Measurements from ENCODE around the gene USF1. TPM values are rescaled to one million over a fixed set of nuclear protein-coding genes. Genes with fewer than 3 reads are reported as not detected.

Gene USF1
- total RNA-seq, 1 experiment from 2014 or later = 57.9 TPM

- H3K27ac ChIP-seq (ENCODE audit: low read depth, low read length, poor library complexity, severe bottlenecking) = no peak overlapping the region
- CTCF ChIA-PET = no interaction called here
- BruUV-seq (replicated peaks) = no TSS peak
- no peaks in the 10 kb centered on the region for H3K27me3 ChIP-seq (replicated peaks; ENCODE audit: insufficient read depth, low read depth, low read length, poor library complexity)
- intact Hi-C loops (cut with micrococcal nuclease; ENCODE audit: unreplicated experiment) = no loop called here
- no peak for TF ChIP-seq EZH2 (IDR thresholded peaks at IDR 0.05; ENCODE audit: borderline replicate concordance, low read depth, low read length, poor library complexity, severe bottlenecking)
- TF ChIP-seq CTCF (conservative IDR thresholded peaks at IDR 0.05; ENCODE audit: low read depth, low read length) = no peak
- no peak overlapping the region for H3K4me3 ChIP-seq (ENCODE audit: low read depth, low read length, poor library complexity, severe bottlenecking)
- no peaks in the 10 kb centered on the region for H3K9me3 ChIP-seq (ENCODE audit: low read depth, low read length, poor library complexity, severe bottlenecking)
- POLR2A ChIA-PET (ENCODE audit: low non-redundant PET) = interaction anchor here (0.7 kb wide), 1 partner anchor 39 kb away, joined by 4 read pairs; the partner anchor contains the start of gene USF1
- H3K4me1 ChIP-seq (ENCODE audit: insufficient read depth, low read length, poor library complexity, severe bottlenecking) = no peaks in the 10 kb centered on the region
- H3K36me3 ChIP-seq (ENCODE audit: insufficient read depth, low read length, poor library complexity, severe bottlenecking) = no peaks in the 10 kb centered on the region
- no peak for DNase-seq (ENCODE audit: low spot score)
Observed at GRCh38 chr1:161084597-161084988, 38.8 kb upstream of the USF1 start.

- POLR2A ChIA-PET (ENCODE audit: low non-redundant PET) = interaction anchor here (0.7 kb wide), 1 partner anchor 14 kb away, joined by 5 read pairs; no protein-coding TSS in a partner anchor
Observed at GRCh38 chr1:161083748-161084596, 38.2 kb upstream of the USF1 start.

GRCh38 chr1:161082996-161083747 lies 37.4 kb upstream of the USF1 start:
- intact Hi-C loops (cut with micrococcal nuclease; ENCODE audit: unreplicated experiment) = no loop called here
- TF ChIP-seq EZH2 (IDR thresholded peaks at IDR 0.05; ENCODE audit: borderline replicate concordance, low read depth, low read length, poor library complexity, severe bottlenecking) (no peak), CTCF (conservative IDR thresholded peaks at IDR 0.05; ENCODE audit: low read depth, low read length) (no peak)
- no peak overlapping the region for H3K27ac ChIP-seq (ENCODE audit: low read depth, low read length, poor library complexity, severe bottlenecking)
- no peaks in the 10 kb centered on the region for H3K9me3 ChIP-seq (ENCODE audit: low read depth, low read length, poor library complexity, severe bottlenecking)
- no peak overlapping the region for H3K4me3 ChIP-seq (ENCODE audit: low read depth, low read length, poor library complexity, severe bottlenecking)
- POLR2A ChIA-PET (ENCODE audit: low non-redundant PET) = no interaction called here
- CTCF ChIA-PET = no interaction called here
- DNase-seq (ENCODE audit: low spot score) = no peak
- H3K4me1 ChIP-seq (ENCODE audit: insufficient read depth, low read length, poor library complexity, severe bottlenecking) = no peaks in the 10 kb centered on the region
- H3K27me3 ChIP-seq (replicated peaks; ENCODE audit: insufficient read depth, low read depth, low read length, poor library complexity) = no peaks in the 10 kb centered on the region
- no TSS peak for BruUV-seq (replicated peaks)
- H3K36me3 ChIP-seq (ENCODE audit: insufficient read depth, low read length, poor library complexity, severe bottlenecking) = no peaks in the 10 kb centered on the region

More at GRCh38 chr1:161083748-161084596, 38.2 kb upstream of the USF1 start:
- CTCF ChIA-PET = no interaction called here
- Histone ChIP-seq H3K27me3 (replicated peaks; ENCODE audit: insufficient read depth, low read depth, low read length, poor library complexity) (no peaks in the 10 kb centered on the region), H3K4me3 (ENCODE audit: low read depth, low read length, poor library complexity, severe bottlenecking) (no peak overlapping the region), H3K4me1 (ENCODE audit: insufficient read depth, low read length, poor library complexity, severe bottlenecking) (no peaks in the 10 kb centered on the region), H3K36me3 (ENCODE audit: insufficient read depth, low read length, poor library complexity, severe bottlenecking) (no peaks in the 10 kb centered on the region), H3K9me3 (ENCODE audit: low read depth, low read length, poor library complexity, severe bottlenecking) (no peaks in the 10 kb centered on the region), H3K27ac (ENCODE audit: low read depth, low read length, poor library complexity, severe bottlenecking) (no peak overlapping the region)
- TF ChIP-seq CTCF (conservative IDR thresholded peaks at IDR 0.05; ENCODE audit: low read depth, low read length) (no peak), EZH2 (IDR thresholded peaks at IDR 0.05; ENCODE audit: borderline replicate concordance, low read depth, low read length, poor library complexity, severe bottlenecking) (no peak)
- DNase-seq (ENCODE audit: low spot score) = no peak
- no TSS peak for BruUV-seq (replicated peaks)
- intact Hi-C loops (cut with micrococcal nuclease; ENCODE audit: unreplicated experiment) = no loop called here
